Tibial nerve (tissue), 3 donors: ENCODE measurements around the gene PRR5.

Experiments
- CTCF ChIP-seq, 5 experiments: fragments of 200-600 bp in 3 of 5; fragments of 450-650 bp in 2 of 5; sonication (generic) in 3 of 5; IDR thresholded peaks; one replicate each; pipeline ENCODE4 v1.5.1; 2016 to 2019; ENCODE audit warnings: antibody characterized with exemption in 5 of 5, mild to moderate bottlenecking in 3 of 5, moderate library complexity in 2 of 5
- POLR2A ChIP-seq, 2 donors: fragments of 450-650 bp; IDR thresholded peaks; one replicate each; pipeline ENCODE4 v1.6.1; 2017; ENCODE audit warnings: antibody characterized with exemption in 2 of 2, mild to moderate bottlenecking in 2 of 2, moderate library complexity in 2 of 2

- no peak for TF ChIP-seq CTCF (IDR thresholded peaks at IDR 0.05)
- no peak for TF ChIP-seq POLR2A (IDR thresholded peaks at IDR 0.05)
Observed at GRCh38 chr22:44719586-44720368, 17.8 kb downstream of the PRR5 start.
